ENCODE measurements around the gene KIAA1191.

The KIAA1191 gene

GRCh38 chr5:176394881-176395675, 33.5 kb upstream of the KIAA1191 start:
- Mint-ChIP-seq H3K36me3 (ENCODE audit: low read depth) (peaks cover 13% of the 10 kb centered on the region), H3K4me3 (no peak overlapping the region), H3K4me1 (peaks cover 2% of the 10 kb centered on the region), H3K9me3 (no peaks in the 10 kb centered on the region), H3K27ac (no peak overlapping the region), H3K27me3 (no peaks in the 10 kb centered on the region)
- ATAC-seq: no peak
- no peak for DNase-seq

GRCh38 chr5:176394096-176394495, 32.5 kb upstream of the KIAA1191 start:
- Mint-ChIP-seq H3K36me3 (ENCODE audit: low read depth) (peaks cover 16% of the 10 kb centered on the region), H3K4me1 (peaks cover 9% of the 10 kb centered on the region), H3K9me3 (no peaks in the 10 kb centered on the region), H3K27ac (no peak overlapping the region), H3K4me3 (no peak overlapping the region), H3K27me3 (no peaks in the 10 kb centered on the region)
- DNase-seq (no peak), ATAC-seq (no peak)

DNA sequence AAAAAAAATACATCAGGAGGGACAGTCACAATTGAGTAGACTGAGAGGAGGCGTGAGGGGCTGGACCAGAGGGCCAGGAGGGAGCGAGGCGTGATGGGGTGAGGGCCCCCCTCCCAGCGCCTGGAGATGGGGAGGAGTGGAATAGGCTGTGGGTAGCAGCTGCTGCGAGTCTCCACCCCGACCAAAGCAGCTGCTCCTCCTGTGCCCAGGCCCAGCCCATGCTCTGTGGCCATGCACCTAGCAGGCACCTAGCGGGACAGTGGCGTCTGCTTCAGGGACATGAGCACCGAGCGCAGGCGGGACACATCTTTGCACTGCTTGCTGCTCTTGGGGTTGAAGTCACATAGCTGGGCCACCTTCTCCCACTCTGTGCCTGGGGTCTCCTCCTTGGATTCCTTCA, 31.0 kb upstream of the KIAA1191 start:
- Mint-ChIP-seq H3K4me1 (peaks cover 13% of the 10 kb centered on the region), H3K9me3 (no peaks in the 10 kb centered on the region), H3K27ac (no peak overlapping the region), H3K27me3 (no peaks in the 10 kb centered on the region), H3K36me3 (ENCODE audit: low read depth) (peaks cover 24% of the 10 kb centered on the region), H3K4me3 (no peak overlapping the region)
- DNase-seq (no peak), ATAC-seq (no peak)

GRCh38 chr5:176391999-176392398, 30.4 kb upstream of the KIAA1191 start:
- no peak overlapping the region for H3K4me3 Mint-ChIP-seq
- peaks cover 30% of the 10 kb centered on the region for H3K36me3 Mint-ChIP-seq (ENCODE audit: low read depth)
- peaks cover 18% of the 10 kb centered on the region for H3K4me1 Mint-ChIP-seq
- H3K9me3 Mint-ChIP-seq: no peaks in the 10 kb centered on the region
- no peaks in the 10 kb centered on the region for H3K27me3 Mint-ChIP-seq
- ATAC-seq: no peak
- H3K27ac Mint-ChIP-seq: no peak overlapping the region
- DNase-seq: no peak

GRCh38 chr5:176391479-176391878, 29.9 kb upstream of the KIAA1191 start:
- ATAC-seq: no peak
- no peaks in the 10 kb centered on the region for H3K9me3 Mint-ChIP-seq
- H3K4me3 Mint-ChIP-seq: peak overlapping the region; percentile 96
- DNase-seq: no peak
- no peak overlapping the region for H3K27ac Mint-ChIP-seq
- no peaks in the 10 kb centered on the region for H3K27me3 Mint-ChIP-seq
- H3K4me1 Mint-ChIP-seq: peaks cover 23% of the 10 kb centered on the region
- H3K36me3 Mint-ChIP-seq (ENCODE audit: low read depth): peaks cover 35% of the 10 kb centered on the region

DNA sequence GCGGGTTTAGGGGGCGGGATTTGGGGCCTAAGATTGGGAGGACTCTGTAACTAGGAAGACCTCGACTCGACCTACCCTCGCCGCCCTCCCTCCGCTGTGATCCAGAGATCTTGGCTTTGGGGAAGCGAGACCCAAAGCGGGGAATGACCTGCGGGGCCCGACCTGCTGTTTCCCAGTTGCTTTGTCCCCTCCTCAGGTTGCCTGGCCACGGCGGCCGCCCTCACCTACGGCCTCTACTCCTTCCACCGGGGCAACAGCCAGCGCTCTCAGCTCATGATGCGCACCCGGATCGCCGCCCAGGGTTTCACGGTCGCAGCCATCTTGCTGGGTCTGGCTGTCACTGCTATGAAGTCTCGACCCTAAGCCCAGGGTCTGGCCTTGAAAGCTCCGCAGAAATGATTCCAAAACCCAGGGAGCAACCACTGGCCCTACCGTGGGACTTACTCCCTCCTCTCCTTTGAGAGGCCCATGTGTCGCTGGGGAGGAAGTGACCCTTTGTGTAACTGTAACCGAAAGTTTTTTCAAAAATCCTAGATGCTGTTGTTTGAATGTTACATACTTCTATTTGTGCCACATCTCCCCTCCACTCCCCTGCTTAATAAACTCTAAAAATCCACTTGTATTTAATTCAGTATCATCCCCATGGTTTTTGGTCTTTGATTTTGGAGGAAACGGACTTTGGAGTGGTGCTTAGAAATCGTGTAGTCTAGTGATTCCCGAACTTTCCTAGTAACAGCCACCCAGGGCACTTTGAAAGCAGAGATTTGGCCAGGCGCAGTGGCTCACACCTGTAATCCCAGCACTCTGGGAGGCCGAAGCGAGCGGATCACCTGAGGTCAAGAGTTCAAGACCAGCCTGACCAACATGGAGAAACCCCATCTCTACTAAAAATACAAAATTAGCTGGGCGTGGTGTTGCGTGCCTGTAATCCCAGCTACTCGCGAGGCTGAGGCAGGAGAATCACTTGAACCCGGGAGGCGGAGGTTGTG, 27.9 kb upstream of the KIAA1191 start:
- DNase-seq: no peak

GRCh38 chr5:176388444-176389134, 27.0 kb upstream of the KIAA1191 start, which contains the start of the genes HIGD2A and NOP16:
HIGD2A (plus strand) TSS chr5:176388751; CDS start chr5:176388820, 69 bp downstream.
NOP16 (minus strand) TSS chr5:176388598; CDS start chr5:176388539, 59 bp downstream.
- H3K9me3 Mint-ChIP-seq: no peaks in the 10 kb centered on the region
- peak within 1 kb of the TSS; percentile 96 for H3K4me3 Mint-ChIP-seq
- peak; percentile 96 for ATAC-seq
- peak within 1 kb of the TSS; percentile 99 for H3K27ac Mint-ChIP-seq
- peak; percentile 99 for DNase-seq
- H3K4me1 Mint-ChIP-seq: peaks cover 39% of the 10 kb centered on the region
- no peaks in the 10 kb centered on the region for H3K27me3 Mint-ChIP-seq
- H3K36me3 Mint-ChIP-seq (ENCODE audit: low read depth): peaks cover 58% of the 10 kb centered on the region

More for the DNA sequence above, 27.9 kb upstream of the KIAA1191 start:
- Mint-ChIP-seq H3K27me3 (no peaks in the 10 kb centered on the region), H3K36me3 (ENCODE audit: low read depth) (peaks cover 51% of the 10 kb centered on the region), H3K27ac (peak overlapping the region; percentile 99), H3K4me1 (peaks cover 39% of the 10 kb centered on the region), H3K9me3 (no peaks in the 10 kb centered on the region), H3K4me3 (peak overlapping the region; percentile 96)
- peak; percentile 37 for ATAC-seq

DNA sequence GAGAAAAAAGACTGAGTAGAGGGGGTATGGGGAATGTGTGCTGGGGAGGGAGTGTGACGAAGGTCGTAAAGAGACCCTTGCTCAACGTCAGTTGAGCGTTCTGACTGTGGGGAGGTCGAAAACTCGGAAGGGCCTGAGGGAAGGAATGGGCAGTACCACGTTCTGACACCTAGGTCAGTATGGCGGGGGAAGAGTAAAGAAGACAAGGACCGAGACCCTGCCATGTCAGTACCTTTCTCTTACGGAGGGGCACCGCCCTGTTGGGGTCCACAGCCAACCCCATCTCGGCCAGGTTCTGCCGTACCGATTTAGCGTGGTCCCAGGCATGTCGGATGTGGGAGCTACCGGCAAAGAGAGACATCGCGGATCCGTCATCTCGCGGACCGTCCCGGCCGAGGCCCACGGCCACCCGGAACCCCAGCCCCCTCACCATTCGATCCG, 26.5 kb upstream of the KIAA1191 start:
- Mint-ChIP-seq H3K27me3 (no peaks in the 10 kb centered on the region), H3K9me3 (no peaks in the 10 kb centered on the region), H3K27ac (peak overlapping the region; percentile 99), H3K4me3 (peak overlapping the region; percentile 96), H3K36me3 (ENCODE audit: low read depth) (peaks cover 59% of the 10 kb centered on the region), H3K4me1 (peaks cover 39% of the 10 kb centered on the region)
- DNase-seq: no peak
- no peak for ATAC-seq

GRCh38 chr5:176387384-176387925, 25.9 kb upstream of the KIAA1191 start:
- peaks cover 63% of the 10 kb centered on the region for H3K36me3 Mint-ChIP-seq (ENCODE audit: low read depth)
- no peaks in the 10 kb centered on the region for H3K27me3 Mint-ChIP-seq
- DNase-seq: no peak
- H3K4me1 Mint-ChIP-seq: peaks cover 39% of the 10 kb centered on the region
- no peaks in the 10 kb centered on the region for H3K9me3 Mint-ChIP-seq
- peak overlapping the region; percentile 99 for H3K27ac Mint-ChIP-seq
- no peak for ATAC-seq
- H3K4me3 Mint-ChIP-seq: peak overlapping the region; percentile 96

DNA sequence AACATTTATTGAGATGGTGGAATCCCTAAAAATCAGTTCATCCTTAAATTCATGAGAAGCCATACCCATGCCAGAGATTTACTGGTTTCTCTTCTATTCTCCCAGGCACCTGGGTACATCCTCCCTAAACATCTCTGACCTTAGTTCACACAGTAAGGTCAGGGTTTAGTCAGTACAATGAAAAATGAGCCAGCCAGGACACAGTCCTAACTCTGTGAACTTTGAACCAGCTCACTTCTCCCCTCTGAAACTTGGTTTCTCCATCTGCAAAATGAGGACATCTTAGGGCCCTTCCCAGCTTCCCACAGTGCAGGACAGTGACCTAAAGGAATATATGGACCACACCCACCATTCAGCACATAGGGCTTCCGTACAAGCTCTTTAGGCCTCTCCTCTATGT, 24.9 kb upstream of the KIAA1191 start:
- peaks cover 67% of the 10 kb centered on the region for H3K36me3 Mint-ChIP-seq (ENCODE audit: low read depth)

DNA sequence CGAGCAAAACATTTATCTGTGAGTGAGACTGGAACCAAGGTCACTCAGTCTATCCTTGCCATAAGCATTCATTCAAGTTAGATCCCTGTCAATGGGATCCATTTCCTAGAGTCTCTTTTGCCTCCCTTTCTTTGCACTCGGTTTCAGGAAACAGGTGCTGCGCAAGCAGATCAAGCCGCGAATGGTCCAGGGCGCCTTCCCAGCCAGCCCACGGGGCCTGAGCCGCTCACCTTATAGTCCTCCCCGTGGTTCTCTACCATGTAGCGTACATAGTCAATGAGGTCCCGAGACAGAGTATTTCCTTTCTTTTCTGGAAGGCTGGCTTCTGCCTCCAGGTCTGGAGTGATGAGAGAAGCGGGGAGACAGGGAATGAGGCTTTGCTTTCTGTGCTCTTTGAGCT, 23.4 kb upstream of the KIAA1191 start:
- H3K27ac Mint-ChIP-seq: no peak overlapping the region
- H3K36me3 Mint-ChIP-seq (ENCODE audit: low read depth): peaks cover 65% of the 10 kb centered on the region
- H3K4me1 Mint-ChIP-seq: peaks cover 37% of the 10 kb centered on the region
- H3K9me3 Mint-ChIP-seq: no peaks in the 10 kb centered on the region
- no peak overlapping the region for H3K4me3 Mint-ChIP-seq
- H3K27me3 Mint-ChIP-seq: no peaks in the 10 kb centered on the region
- ATAC-seq (no peak), DNase-seq (no peak)

More for the DNA sequence above, 24.9 kb upstream of the KIAA1191 start:
- Mint-ChIP-seq H3K27ac (peak overlapping the region; percentile 99), H3K27me3 (no peaks in the 10 kb centered on the region), H3K9me3 (no peaks in the 10 kb centered on the region), H3K4me3 (peak overlapping the region; percentile 96), H3K4me1 (peaks cover 39% of the 10 kb centered on the region)
- no peak for DNase-seq
- ATAC-seq: no peak

GRCh38 chr5:176384366-176384930, 22.9 kb upstream of the KIAA1191 start:
- Mint-ChIP-seq H3K36me3 (ENCODE audit: low read depth) (peaks cover 68% of the 10 kb centered on the region), H3K9me3 (no peaks in the 10 kb centered on the region), H3K27me3 (no peaks in the 10 kb centered on the region), H3K4me1 (peaks cover 32% of the 10 kb centered on the region), H3K4me3 (no peak overlapping the region), H3K27ac (no peak overlapping the region)
- ATAC-seq (no peak), DNase-seq (no peak)

- ATAC-seq: no peak
- Mint-ChIP-seq H3K36me3 (ENCODE audit: low read depth) (peaks cover 72% of the 10 kb centered on the region), H3K4me1 (peaks cover 30% of the 10 kb centered on the region), H3K9me3 (no peaks in the 10 kb centered on the region), H3K27me3 (no peaks in the 10 kb centered on the region), H3K27ac (no peak overlapping the region), H3K4me3 (no peak overlapping the region)
- no peak for DNase-seq
These were observed 22.4 kb upstream of the KIAA1191 start for GRCh38 chr5:176383961-176384360.

Data from activated naive CD8-positive, alpha-beta T cell treated with anti-CD3 and anti-CD28 coated beads, Interleukin-2, amount 50 U/mL, for 24 hours (primary cell).